ENCODE measurements around the gene BRD3.

GRCh38 chr9:133989625-133990365 lies 78.0 kb downstream of the BRD3 start:
- no peak for TF ChIP-seq CTCF (optimal IDR thresholded peaks at IDR 0.05 in 1 of 3, IDR thresholded peaks at IDR 0.05 in 1 of 3, conservative IDR thresholded peaks at IDR 0.05 in 1 of 3; ENCODE audit: extremely low read depth in 1 of 3, insufficient read depth in 2 of 3, low read length in 3 of 3)
- TF ChIP-seq EZH2 (IDR thresholded peaks at IDR 0.05; ENCODE audit: low read length), result no peak
